Calu3 (cell line): ENCODE results near the gene RALA. TPM values are rescaled to one million over a fixed set of nuclear protein-coding genes. Genes with fewer than 3 reads are reported as not detected.

ENCODE experiments used
- BruUV-seq: library from RNA; stranded (reverse); fragments of 400-500 nt; replicated peaks from 2 replicates; lab custom pipeline; 2021; lab: Mats Ljungman, UMichigan
- CTCF ChIA-PET: fragments of 300-600 bp; sonication (Branson Sonifier 250); formaldehyde crosslinking; loops from one replicate; lab custom pipeline; 2022; ENCODE audit warnings: antibody characterized with exemption; lab: Charles Lee
- DNase-seq: peaks from one replicate; pipeline ENCODE4 v3.0.0; 2022
- H3K27ac Mint-ChIP-seq: one replicate; pipeline ENCODE4 v1.8.0; 2022; ENCODE audit warnings: mixed read lengths; ENCODE audit not compliant: unreplicated experiment
- H3K27me3 Mint-ChIP-seq: one replicate; pipeline ENCODE4 v1.8.0; 2022; ENCODE audit warnings: mixed read lengths; ENCODE audit not compliant: unreplicated experiment
- H3K36me3 Mint-ChIP-seq: one replicate; pipeline ENCODE4 v1.8.0; 2022; ENCODE audit warnings: mild to moderate bottlenecking, moderate library complexity, mixed read lengths; ENCODE audit not compliant: insufficient read depth, unreplicated experiment
- H3K4me1 Mint-ChIP-seq: one replicate; pipeline ENCODE4 v1.8.0; 2022; ENCODE audit warnings: mild to moderate bottlenecking, low read depth, mixed read lengths; ENCODE audit not compliant: unreplicated experiment
- H3K4me3 Mint-ChIP-seq: one replicate; pipeline ENCODE4 v1.8.0; 2022; ENCODE audit warnings: mild to moderate bottlenecking, low read depth, moderate library complexity, mixed read lengths; ENCODE audit not compliant: unreplicated experiment
- H3K9me3 Mint-ChIP-seq: one replicate; pipeline ENCODE4 v1.8.0; 2022; ENCODE audit warnings: low read depth, mixed read lengths; ENCODE audit not compliant: unreplicated experiment
- CTCF ChIP-seq: fragments of 200-600 bp; IDR thresholded peaks from one replicate; pipeline ENCODE4 v1.8.0; 2022; ENCODE audit warnings: antibody characterized with exemption; ENCODE audit not compliant: unreplicated experiment
- intact Hi-C: fragments of 100-400 bp; cut with micrococcal nuclease; formaldehyde crosslinking; loops from one replicate; pipeline ENCODE4 v1.10.0; 2022; ENCODE audit not compliant: unreplicated experiment
- total RNA-seq: library from RNA; stranded (reverse); gene quantifications from 2 replicates; pipeline ENCODE4 v1.2.3, GENCODE V29; 2022

RALA gene
- total RNA-seq, 1 experiment from 2014 or later: 64.8 TPM

DNA sequence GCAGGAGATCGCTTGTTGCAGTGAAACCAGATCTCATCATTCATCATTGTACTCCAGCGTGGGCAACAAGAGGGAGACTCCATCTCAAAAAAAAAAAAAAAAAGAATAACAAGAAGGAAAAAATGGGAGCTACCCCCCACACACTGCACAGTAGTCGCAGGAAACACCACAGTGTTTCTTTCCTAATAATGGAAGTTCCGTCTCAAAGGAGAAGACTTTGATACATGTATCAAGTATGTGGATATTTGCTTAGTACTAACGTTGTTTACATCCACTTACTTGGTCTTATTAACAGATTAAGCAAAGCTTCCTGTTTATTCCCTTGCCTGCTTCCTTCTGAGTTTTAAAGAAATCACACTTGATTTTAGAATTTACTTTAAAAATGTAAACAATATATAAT, 35.0 kb upstream of the RALA start:
- Mint-ChIP-seq H3K27ac (no peak overlapping the region), H3K4me1 (peaks cover 19% of the 10 kb centered on the region), H3K27me3 (no peaks in the 10 kb centered on the region), H3K9me3 (no peaks in the 10 kb centered on the region), H3K4me3 (no peak overlapping the region), H3K36me3 (peaks cover 6% of the 10 kb centered on the region)
- TF ChIP-seq CTCF: no peak
- CTCF ChIA-PET: interaction anchor here (2.1 to 2.3 kb wide), 2 partner anchors 8 to 35 kb away, joined by 11 read pairs; partner anchors contain the start of gene RALA
- intact Hi-C loops: no loop called here
- no peak for DNase-seq
- no TSS peak for BruUV-seq

DNA sequence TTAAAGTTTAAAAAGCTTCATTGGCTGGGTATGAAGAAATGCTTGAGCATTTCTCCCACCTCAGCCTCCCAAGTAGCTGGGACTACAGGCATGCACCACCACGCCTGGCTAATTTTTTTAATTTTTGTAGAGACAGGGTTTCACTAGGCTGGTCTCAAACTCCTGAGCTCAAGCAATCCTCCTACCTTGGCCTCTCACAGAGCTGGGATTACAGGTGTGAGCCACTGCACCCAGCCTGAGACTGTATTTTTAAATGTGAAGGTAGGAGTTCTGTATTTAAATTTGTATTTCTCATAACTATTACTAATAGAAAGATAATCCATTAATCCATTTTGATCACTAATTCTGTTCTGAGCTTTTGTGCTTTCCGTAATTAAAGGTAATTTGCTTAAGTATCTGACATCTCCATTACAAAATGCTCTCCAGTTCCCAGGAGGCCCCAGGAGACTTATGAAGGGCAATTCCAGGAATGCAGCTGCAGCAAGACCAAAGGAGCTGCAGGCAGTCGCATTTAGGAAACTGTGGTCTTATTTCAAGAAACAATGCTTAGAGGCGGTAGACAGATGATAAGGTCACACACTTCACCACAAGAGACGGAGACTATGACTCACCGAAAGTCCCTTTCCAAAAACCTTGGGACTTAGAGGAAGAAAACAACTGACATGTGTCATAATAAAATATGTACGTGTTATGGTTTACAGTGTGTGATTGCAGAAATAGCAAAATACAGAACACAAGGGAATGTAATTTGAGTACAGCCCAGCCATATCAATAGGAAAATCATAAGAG, 33.9 kb upstream of the RALA start:
- Mint-ChIP-seq H3K27ac (peak overlapping the region; percentile 54), H3K36me3 (peaks cover 6% of the 10 kb centered on the region), H3K4me3 (no peak overlapping the region), H3K4me1 (peaks cover 19% of the 10 kb centered on the region), H3K9me3 (no peaks in the 10 kb centered on the region), H3K27me3 (no peaks in the 10 kb centered on the region)
- no TSS peak for BruUV-seq
- TF ChIP-seq CTCF: no peak
- DNase-seq: peak; percentile 58
- intact Hi-C loops: loop anchor here (1.0 kb wide), 1 partner anchor 15 kb away; no protein-coding TSS in a partner anchor
- CTCF ChIA-PET: interaction anchor here (0.9 to 2.3 kb wide), 3 partner anchors 9 to 38 kb away, joined by 3 to 11 read pairs (median 11); partner anchors contain the start of gene RALA

DNA sequence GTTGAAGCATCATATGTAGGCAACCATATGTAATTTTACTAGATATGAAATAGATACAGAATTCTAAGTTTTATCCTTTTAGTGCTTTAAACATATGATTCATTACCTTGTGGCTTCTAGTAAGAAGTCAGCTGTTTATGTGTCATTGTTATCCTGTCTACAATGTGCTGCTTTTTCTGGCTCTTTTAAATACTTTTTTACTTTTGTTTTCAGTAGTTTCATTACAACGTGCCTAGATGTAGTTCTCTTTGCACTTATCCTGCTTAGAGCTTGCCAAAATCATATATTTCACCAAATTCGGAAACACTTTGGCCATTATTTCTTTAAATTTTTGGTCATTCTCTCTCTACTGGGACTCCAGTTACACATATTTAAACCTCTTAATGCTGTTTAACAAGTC, 30.8 kb upstream of the RALA start:
- no peak for TF ChIP-seq CTCF
- Mint-ChIP-seq H3K27ac (peak overlapping the region; percentile 25), H3K27me3 (no peaks in the 10 kb centered on the region), H3K36me3 (peaks cover 6% of the 10 kb centered on the region), H3K4me1 (peaks cover 19% of the 10 kb centered on the region), H3K9me3 (no peaks in the 10 kb centered on the region), H3K4me3 (no peak overlapping the region)
- intact Hi-C loops: no loop called here
- CTCF ChIA-PET: interaction anchor here (0.7 to 1.3 kb wide), 3 partner anchors 12 to 80 kb away, joined by 3 to 4 read pairs (median 4); no protein-coding TSS in a partner anchor
- BruUV-seq: no TSS peak
- no peak for DNase-seq

DNA sequence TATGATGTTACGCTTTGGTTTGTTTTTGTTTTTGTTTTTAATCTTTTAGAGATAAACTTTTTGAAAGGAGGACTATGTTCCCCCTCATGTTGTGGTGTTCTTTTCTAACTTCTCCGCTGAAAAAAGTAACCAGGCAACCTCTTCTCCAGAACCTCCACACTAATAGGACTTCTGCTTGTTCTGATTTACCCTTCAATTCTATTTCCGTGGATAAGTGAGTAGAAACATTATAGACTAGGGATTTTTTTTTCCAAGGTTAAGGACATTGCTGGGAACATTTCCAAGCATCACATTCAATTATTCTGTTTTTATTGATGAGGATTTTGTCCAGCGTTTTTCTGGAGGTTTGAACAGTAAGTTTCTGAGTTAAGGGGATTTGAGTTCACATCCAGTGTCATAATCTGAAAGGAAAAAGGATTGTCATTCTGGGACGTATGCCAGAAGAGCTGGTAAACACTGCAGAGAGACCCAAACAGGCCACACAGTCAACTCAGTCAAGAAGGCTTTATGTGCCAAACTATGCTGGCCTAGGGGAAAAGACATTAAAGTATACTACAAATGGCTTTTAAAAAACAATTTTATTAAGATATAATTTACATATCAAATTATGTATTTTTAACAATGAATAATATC, 28.3 kb upstream of the RALA start:
- Mint-ChIP-seq H3K9me3 (no peaks in the 10 kb centered on the region), H3K27me3 (no peaks in the 10 kb centered on the region), H3K27ac (no peak overlapping the region), H3K36me3 (no peaks in the 10 kb centered on the region), H3K4me1 (peaks cover 9% of the 10 kb centered on the region), H3K4me3 (no peak overlapping the region)
- no peak for TF ChIP-seq CTCF
- BruUV-seq: no TSS peak
- intact Hi-C loops: no loop called here
- CTCF ChIA-PET: interaction anchor here (1.0 kb wide), 1 partner anchor 15 kb away, joined by 5 read pairs; no protein-coding TSS in a partner anchor
- no peak for DNase-seq
